B cell (primary cell): ENCODE measurements around the gene MESD.

Experiments
- EZH2 ChIP-seq: IDR thresholded peaks from 2 replicates; pipeline ENCODE4 v1.6.1; 2012; ENCODE audit warnings: borderline replicate concordance, low read depth, mild to moderate bottlenecking, moderate library complexity, low read length; ENCODE audit not compliant: insufficient read depth, poor library complexity, severe bottlenecking
- TF ChIP-seq, protein P1 (sequence below): fragments of 200-600 bp; IDR thresholded peaks from one replicate; pipeline ENCODE4 v1.8.0; 2022; ENCODE audit warnings: antibody characterized with exemption, mild to moderate bottlenecking

DNA sequence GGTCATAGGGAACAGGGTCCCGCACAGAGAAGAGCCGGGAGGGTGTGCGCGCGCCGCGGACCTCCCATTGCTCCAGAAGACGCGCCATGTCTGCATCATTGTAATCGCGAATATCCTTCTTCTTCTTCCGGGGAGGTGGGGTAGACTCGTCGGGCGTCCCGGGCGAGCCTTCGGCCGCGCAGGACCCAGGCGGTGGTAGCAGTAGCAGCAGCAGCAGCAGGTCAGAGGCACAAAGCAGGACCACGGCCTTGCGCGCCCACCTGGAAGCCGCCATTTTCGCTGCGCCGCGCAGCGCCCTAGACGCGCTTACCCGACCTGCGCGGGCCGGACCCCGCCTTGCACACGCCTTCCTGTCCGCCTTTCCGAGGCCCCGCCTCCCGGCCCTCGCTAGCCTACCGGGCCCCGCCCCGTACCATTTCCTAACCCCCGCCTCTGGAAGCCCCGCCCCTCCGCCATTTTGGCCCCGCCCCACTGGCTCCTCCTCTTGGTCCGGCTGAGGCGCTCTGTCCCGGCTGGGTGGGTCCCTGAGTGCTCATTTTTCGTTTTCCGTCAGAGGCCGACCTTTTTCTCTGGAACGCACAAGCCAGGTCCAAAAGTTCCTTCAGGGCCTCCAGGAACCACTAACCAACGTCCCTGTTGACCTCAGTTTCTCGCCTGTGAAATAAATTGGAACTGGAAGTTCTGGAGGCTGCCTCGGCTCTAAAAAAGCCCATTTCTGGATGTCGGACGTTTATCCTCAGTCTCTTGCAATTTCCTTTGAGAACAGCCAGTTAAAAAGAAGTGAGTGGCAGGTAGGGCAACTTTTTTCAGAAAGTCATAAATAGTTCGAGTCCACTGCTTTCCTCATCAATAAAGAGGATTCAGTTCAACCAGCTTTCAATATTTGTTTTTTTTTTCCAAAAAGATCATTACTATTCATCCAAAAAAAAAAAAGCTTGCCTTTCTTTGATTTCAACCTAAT lies at the start of gene MESD:
- no peak for TF ChIP-seq EZH2
- TF ChIP-seq, protein P1, sequence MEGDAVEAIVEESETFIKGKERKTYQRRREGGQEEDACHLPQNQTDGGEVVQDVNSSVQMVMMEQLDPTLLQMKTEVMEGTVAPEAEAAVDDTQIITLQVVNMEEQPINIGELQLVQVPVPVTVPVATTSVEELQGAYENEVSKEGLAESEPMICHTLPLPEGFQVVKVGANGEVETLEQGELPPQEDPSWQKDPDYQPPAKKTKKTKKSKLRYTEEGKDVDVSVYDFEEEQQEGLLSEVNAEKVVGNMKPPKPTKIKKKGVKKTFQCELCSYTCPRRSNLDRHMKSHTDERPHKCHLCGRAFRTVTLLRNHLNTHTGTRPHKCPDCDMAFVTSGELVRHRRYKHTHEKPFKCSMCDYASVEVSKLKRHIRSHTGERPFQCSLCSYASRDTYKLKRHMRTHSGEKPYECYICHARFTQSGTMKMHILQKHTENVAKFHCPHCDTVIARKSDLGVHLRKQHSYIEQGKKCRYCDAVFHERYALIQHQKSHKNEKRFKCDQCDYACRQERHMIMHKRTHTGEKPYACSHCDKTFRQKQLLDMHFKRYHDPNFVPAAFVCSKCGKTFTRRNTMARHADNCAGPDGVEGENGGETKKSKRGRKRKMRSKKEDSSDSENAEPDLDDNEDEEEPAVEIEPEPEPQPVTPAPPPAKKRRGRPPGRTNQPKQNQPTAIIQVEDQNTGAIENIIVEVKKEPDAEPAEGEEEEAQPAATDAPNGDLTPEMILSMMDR = no peak
